PC-3 (cell line): ENCODE results near the gene SLFNL1. TPM values are rescaled to one million over a fixed set of nuclear protein-coding genes. Genes with fewer than 3 reads are reported as not detected.

ENCODE experiments used
- ATAC-seq: fragments of 200-7000 bp; cut with Tn5 transposase; 2 replicates; pipeline ENCODE4 v1.9.1; 2020; ENCODE audit warnings: mild to moderate bottlenecking, moderate library complexity
- BruUV-seq: library from RNA; stranded (reverse); fragments of 400-500 nt; replicated peaks from 2 replicates; lab custom pipeline; 2021; lab: Mats Ljungman, UMichigan
- CTCF ChIA-PET: fragments of 300-600 bp; sonication (Branson Sonifier 250); formaldehyde crosslinking; loops from one replicate; lab custom pipeline; 2022; ENCODE audit warnings: antibody characterized with exemption; lab: Charles Lee
- POLR2A ChIA-PET: fragments of 300-600 bp; sonication (Branson Sonifier 250); formaldehyde crosslinking; loops from one replicate; lab custom pipeline; 2022; ENCODE audit warnings: antibody characterized with exemption; ENCODE audit not compliant: unreplicated experiment; lab: Charles Lee
- DNase-seq: peaks from one replicate; pipeline ENCODE4 v3.0.0-alpha.2; 2015
- H2AFZ ChIP-seq: fragments of 300-600 bp; sonication (generic); 2 replicates; pipeline ENCODE4 v1.6.0; 2016; ENCODE audit warnings: antibody characterized with exemption, low read length
- H3F3A ChIP-seq: fragments of 300-600 bp; sonication (generic); one replicate; pipeline ENCODE4 v1.6.0; 2017; ENCODE audit warnings: antibody characterized with exemption, low read length, control low read depth, mild to moderate bottlenecking; ENCODE audit not compliant: unreplicated experiment
- H3K27ac ChIP-seq: fragments of 300-600 bp; sonication (generic); 2 replicates; pipeline ENCODE4 v1.5.1; 2016; ENCODE audit warnings: mild to moderate bottlenecking, low read length
- H3K27me3 ChIP-seq: fragments of 300-600 bp; sonication (generic); 2 replicates; pipeline ENCODE4 v1.6.1; 2016; ENCODE audit warnings: low read length, mixed read lengths
- H3K36me3 ChIP-seq: fragments of 300-600 bp; sonication (generic); 2 replicates; pipeline ENCODE4 v1.6.1; 2016; ENCODE audit warnings: low read depth, mixed run types, low read length, mixed read lengths
- H3K4me1 ChIP-seq: fragments of 300-600 bp; sonication (generic); 2 replicates; pipeline ENCODE4 v1.5.1; 2016; ENCODE audit warnings: low read length; ENCODE audit not compliant: insufficient read depth
- H3K4me2 ChIP-seq: fragments of 300-600 bp; sonication (generic); 2 replicates; pipeline ENCODE4 v1.6.0; 2016; ENCODE audit warnings: low read length
- H3K4me3 ChIP-seq: fragments of 300-600 bp; sonication (generic); 2 replicates; pipeline ENCODE4 v1.5.1; 2016; ENCODE audit warnings: mild to moderate bottlenecking, low read length, mixed read lengths
- H3K79me2 ChIP-seq: fragments of 300-600 bp; sonication (generic); 2 replicates; pipeline ENCODE4 v1.6.1; 2017; ENCODE audit warnings: low read length, mixed read lengths
- H3K9ac ChIP-seq: fragments of 300-600 bp; sonication (generic); 2 replicates; pipeline ENCODE4 v1.6.0; 2016; ENCODE audit warnings: mild to moderate bottlenecking, low read length
- H3K9me2 ChIP-seq: fragments of 300-600 bp; sonication (generic); replicated peaks from 2 replicates; pipeline ENCODE4 v1.6.1; 2016; ENCODE audit warnings: mixed run types, low read length, mixed read lengths
- H3K9me3 ChIP-seq: fragments of 300-600 bp; sonication (generic); 2 replicates; pipeline ENCODE4 v1.6.1; 2016; ENCODE audit warnings: low read length, mixed read lengths
- H4K20me1 ChIP-seq: fragments of 300-600 bp; sonication (generic); 2 replicates; pipeline ENCODE4 v1.6.1; 2016; ENCODE audit warnings: low read length, mixed read lengths
- EZH2 ChIP-seq: fragments of 300-600 bp; sonication (generic); IDR thresholded peaks from one replicate; pipeline ENCODE4 v1.6.1; 2017; ENCODE audit warnings: antibody characterized with exemption, mild to moderate bottlenecking, low read length; ENCODE audit not compliant: unreplicated experiment
- EZH2phosphoT487 ChIP-seq: fragments of 300-600 bp; sonication (generic); IDR thresholded peaks from 2 replicates; pipeline ENCODE4 v1.6.1; 2018; ENCODE audit warnings: mild to moderate bottlenecking, antibody characterized with exemption, low read length, borderline replicate concordance
- intact Hi-C: fragments of 100-400 bp; cut with micrococcal nuclease; formaldehyde crosslinking; loops from 2 replicates; pipeline ENCODE4 v1.9.0; 2023
- total RNA-seq: library from RNA; depleted of rRNA; stranded (reverse); fragments of >200 nt; gene quantifications from 2 replicates; pipeline ENCODE4 v1.2.3, GENCODE V29; 2014
- TF ChIP-seq, protein P1 (sequence below): fragments of 300-600 bp; sonication (generic); conservative IDR thresholded peaks from 2 replicates; pipeline ENCODE4 v1.5.1; 2017; ENCODE audit warnings: antibody characterized with exemption, low read depth, mild to moderate bottlenecking, low read length

The SLFNL1 gene
- total RNA-seq, 1 experiment from 2014 or later, result 0.22 TPM

DNA sequence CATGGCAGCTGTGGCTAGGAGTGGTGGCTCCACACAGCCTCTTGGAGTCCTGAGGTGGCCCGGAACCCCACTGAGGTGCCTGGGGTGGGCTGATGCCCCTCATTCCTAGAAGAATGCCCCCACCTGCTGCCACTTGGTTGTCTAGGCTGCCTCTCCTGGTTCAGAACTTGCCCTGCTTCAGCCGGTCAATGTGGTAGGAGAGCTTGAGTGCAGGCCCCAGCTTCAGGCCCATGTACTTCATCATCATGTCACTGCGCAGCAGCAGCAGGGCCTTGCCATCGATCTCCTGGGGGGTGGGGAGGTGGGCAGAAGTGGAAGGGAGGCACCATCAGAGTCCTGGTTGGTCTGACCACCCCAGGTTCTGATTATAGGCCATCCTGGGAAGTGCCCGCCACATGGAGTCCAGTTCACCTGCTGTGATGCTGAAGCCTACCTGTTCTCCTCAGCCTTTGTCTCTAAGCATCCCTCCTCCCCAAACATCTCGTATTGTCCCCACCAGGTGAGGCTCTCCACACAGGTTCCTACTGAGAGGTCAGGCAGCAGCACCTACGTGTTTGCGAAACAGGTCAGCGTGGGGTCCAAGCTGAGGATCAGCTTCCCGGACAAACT, 6.6 kb upstream of the SLFNL1 start:
- Histone ChIP-seq H4K20me1 (no peaks in the 10 kb centered on the region), H3K27ac (no peak overlapping the region), H3K4me2 (no peak overlapping the region), H3K79me2 (no peaks in the 10 kb centered on the region), H3K4me3 (no peak overlapping the region), H2AFZ (no peak overlapping the region), H3K4me1 (no peaks in the 10 kb centered on the region), H3K9ac (no peak overlapping the region), H3K36me3 (peaks cover 14% of the 10 kb centered on the region), H3K9me2 (no peaks in the 10 kb centered on the region), H3F3A (no peaks in the 10 kb centered on the region), H3K27me3 (no peaks in the 10 kb centered on the region), H3K9me3 (no peaks in the 10 kb centered on the region)
- no TSS peak for BruUV-seq
- TF ChIP-seq EZH2 (no peak), EZH2phosphoT487 (no peak)
- TF ChIP-seq, protein P1, sequence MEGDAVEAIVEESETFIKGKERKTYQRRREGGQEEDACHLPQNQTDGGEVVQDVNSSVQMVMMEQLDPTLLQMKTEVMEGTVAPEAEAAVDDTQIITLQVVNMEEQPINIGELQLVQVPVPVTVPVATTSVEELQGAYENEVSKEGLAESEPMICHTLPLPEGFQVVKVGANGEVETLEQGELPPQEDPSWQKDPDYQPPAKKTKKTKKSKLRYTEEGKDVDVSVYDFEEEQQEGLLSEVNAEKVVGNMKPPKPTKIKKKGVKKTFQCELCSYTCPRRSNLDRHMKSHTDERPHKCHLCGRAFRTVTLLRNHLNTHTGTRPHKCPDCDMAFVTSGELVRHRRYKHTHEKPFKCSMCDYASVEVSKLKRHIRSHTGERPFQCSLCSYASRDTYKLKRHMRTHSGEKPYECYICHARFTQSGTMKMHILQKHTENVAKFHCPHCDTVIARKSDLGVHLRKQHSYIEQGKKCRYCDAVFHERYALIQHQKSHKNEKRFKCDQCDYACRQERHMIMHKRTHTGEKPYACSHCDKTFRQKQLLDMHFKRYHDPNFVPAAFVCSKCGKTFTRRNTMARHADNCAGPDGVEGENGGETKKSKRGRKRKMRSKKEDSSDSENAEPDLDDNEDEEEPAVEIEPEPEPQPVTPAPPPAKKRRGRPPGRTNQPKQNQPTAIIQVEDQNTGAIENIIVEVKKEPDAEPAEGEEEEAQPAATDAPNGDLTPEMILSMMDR, result no peak
- POLR2A ChIA-PET, result no interaction called here
- CTCF ChIA-PET, result no interaction called here
- ATAC-seq, result no peak
- intact Hi-C loops, result no loop called here
- no peak for DNase-seq

DNA sequence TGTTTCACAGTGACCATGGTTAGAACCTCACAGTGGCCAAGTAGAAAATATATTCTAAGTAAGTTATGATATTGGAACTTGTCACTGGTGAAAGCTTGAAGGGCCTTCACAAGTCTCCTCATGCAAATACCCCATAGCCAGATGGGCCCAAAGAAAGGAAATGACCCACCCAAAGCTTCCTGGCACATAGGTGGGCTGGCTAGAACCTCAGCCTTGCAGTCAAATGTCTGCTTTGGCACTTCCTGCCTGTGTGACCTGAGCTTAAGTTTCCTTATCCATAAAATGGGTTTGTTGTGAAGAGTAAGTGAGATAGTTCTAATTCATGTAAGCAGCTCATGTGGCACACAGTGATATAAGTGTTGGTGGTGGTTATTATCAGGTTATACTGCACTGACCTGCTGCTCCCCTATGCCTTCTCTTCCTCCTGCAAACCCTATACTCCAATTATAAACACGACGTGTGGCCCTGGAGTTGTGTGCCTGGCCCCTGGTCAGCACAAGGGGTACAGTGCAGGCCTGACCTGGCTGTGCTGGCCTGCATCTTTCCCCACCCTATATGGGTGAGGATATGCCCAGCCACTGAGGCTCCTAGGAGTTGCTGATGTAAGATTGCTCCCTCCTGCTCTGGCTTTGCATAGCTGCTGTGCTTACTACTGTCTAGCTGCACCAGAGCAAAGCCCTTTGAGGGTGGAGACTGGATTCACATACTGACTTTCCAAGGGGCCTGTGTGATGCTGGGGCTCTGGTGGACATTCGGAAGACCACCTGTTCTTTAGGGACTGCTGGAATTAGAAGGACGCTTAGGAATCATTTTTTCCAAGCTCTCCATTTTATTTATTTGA, 4.7 kb upstream of the SLFNL1 start:
- no peaks in the 10 kb centered on the region for H3K9me2 ChIP-seq
- no peaks in the 10 kb centered on the region for H3K27me3 ChIP-seq
- ChIA-PET CTCF (no interaction called here), POLR2A (interaction anchor here (0.6 kb wide), 1 partner anchor 1812 kb away, joined by 6 read pairs; no protein-coding TSS in a partner anchor)
- H3K4me3 ChIP-seq, result no peak overlapping the region
- H3K4me2 ChIP-seq, result no peak overlapping the region
- H3K4me1 ChIP-seq, result no peaks in the 10 kb centered on the region
- no peak overlapping the region for H2AFZ ChIP-seq
- H3K9me3 ChIP-seq, result no peaks in the 10 kb centered on the region
- peaks cover 4% of the 10 kb centered on the region for H3F3A ChIP-seq
- intact Hi-C loops, result no loop called here
- TF ChIP-seq EZH2phosphoT487, result no peak
- TF ChIP-seq, protein P1, result no peak
- no peak for TF ChIP-seq EZH2
- no peaks in the 10 kb centered on the region for H3K79me2 ChIP-seq
- DNase-seq (no peak), ATAC-seq (no peak)
- peaks cover 6% of the 10 kb centered on the region for H3K36me3 ChIP-seq
- no peaks in the 10 kb centered on the region for H4K20me1 ChIP-seq
- no peak overlapping the region for H3K9ac ChIP-seq
- H3K27ac ChIP-seq, result no peak overlapping the region
- BruUV-seq, result no TSS peak

DNA sequence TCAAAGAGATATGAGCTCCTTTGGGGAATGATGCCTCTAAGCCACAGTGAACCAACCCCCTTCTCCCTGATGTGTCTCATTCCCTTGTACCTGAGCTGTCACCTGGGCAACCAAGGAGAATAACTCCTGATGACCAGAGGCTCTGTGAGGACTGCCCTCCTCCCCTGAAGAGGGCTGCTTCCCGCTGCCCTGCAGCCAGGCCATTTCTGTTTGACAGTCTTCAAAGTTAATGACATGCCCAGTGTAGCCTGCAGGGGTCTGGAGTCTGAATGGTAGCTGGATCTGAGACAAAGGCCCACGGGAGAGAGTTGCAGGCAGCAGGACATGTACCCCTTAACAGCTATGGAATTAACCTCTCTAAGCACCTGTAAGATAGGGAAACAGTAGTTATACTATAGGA, 3.4 kb upstream of the SLFNL1 start:
- ChIA-PET CTCF (no interaction called here), POLR2A (interaction anchor here (0.6 kb wide), 1 partner anchor 216 kb away, joined by 3 read pairs; no protein-coding TSS in a partner anchor)
- no peaks in the 10 kb centered on the region for H3K9me3 ChIP-seq
- intact Hi-C loops, result no loop called here
- no peak overlapping the region for H3K4me3 ChIP-seq
- TF ChIP-seq EZH2, result no peak
- TF ChIP-seq, protein P1, result no peak
- no peak for TF ChIP-seq EZH2phosphoT487
- no peaks in the 10 kb centered on the region for H3K79me2 ChIP-seq
- H3F3A ChIP-seq, result peaks cover 4% of the 10 kb centered on the region
- no peak overlapping the region for H2AFZ ChIP-seq
- peaks cover 6% of the 10 kb centered on the region for H3K36me3 ChIP-seq
- H3K4me1 ChIP-seq, result no peaks in the 10 kb centered on the region
- no peak overlapping the region for H3K4me2 ChIP-seq
- no peaks in the 10 kb centered on the region for H4K20me1 ChIP-seq
- no peak overlapping the region for H3K9ac ChIP-seq
- no peaks in the 10 kb centered on the region for H3K9me2 ChIP-seq
- no peak for DNase-seq
- H3K27me3 ChIP-seq, result no peaks in the 10 kb centered on the region
- ATAC-seq, result no peak
- H3K27ac ChIP-seq, result no peak overlapping the region
- BruUV-seq, result no TSS peak
